A673 (cell line): ENCODE measurements around the gene ZFYVE9.

ENCODE experiments used
- EZH2 ChIP-seq: fragments of 200-600 bp; sonication (generic); IDR thresholded peaks from 2 replicates; pipeline ENCODE4 v1.6.1; 2017; ENCODE audit warnings: borderline replicate concordance, low read depth, mild to moderate bottlenecking, mixed read lengths, antibody characterized with exemption, low read length; ENCODE audit not compliant: poor library complexity, severe bottlenecking
- TF ChIP-seq, protein P1 (sequence below): fragments of 300-800, 200-600 bp; sonication (generic); conservative IDR thresholded peaks from 2 replicates; pipeline ENCODE4 v1.5.1; 2017; ENCODE audit warnings: low read depth, mild to moderate bottlenecking, antibody characterized with exemption, low read length, moderate library complexity, mixed read lengths

- TF ChIP-seq, protein P1, sequence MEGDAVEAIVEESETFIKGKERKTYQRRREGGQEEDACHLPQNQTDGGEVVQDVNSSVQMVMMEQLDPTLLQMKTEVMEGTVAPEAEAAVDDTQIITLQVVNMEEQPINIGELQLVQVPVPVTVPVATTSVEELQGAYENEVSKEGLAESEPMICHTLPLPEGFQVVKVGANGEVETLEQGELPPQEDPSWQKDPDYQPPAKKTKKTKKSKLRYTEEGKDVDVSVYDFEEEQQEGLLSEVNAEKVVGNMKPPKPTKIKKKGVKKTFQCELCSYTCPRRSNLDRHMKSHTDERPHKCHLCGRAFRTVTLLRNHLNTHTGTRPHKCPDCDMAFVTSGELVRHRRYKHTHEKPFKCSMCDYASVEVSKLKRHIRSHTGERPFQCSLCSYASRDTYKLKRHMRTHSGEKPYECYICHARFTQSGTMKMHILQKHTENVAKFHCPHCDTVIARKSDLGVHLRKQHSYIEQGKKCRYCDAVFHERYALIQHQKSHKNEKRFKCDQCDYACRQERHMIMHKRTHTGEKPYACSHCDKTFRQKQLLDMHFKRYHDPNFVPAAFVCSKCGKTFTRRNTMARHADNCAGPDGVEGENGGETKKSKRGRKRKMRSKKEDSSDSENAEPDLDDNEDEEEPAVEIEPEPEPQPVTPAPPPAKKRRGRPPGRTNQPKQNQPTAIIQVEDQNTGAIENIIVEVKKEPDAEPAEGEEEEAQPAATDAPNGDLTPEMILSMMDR, result no peak
- TF ChIP-seq EZH2, result no peak
Measured at GRCh38 chr1:52190500-52191252, 48.8 kb downstream of the ZFYVE9 start.
